ENCODE results near the gene IQSEC1.

IQSEC1 gene

DNA sequence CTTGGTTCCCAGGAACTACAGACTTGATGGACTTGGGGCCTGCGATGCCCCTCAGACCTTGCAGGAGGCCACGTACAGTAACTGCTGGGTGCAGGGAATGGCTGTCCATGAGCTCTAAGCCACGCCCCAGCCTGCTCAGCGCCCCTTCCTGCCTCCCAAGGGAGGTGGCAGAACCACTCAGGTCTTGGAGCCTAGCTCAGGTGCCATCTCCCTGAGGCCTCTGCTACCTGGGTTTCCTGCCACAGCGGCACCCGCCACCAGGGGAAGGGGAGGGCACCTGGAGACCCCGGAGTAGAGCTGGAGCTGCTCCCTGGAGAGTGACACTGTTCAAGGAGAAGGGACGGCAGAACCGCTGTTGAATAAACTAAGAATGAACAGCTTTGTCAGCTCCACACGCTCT, 154.0 kb downstream of the IQSEC1 start:
- Histone ChIP-seq H3K27me3 (no peaks in the 10 kb centered on the region), H3K36me3 (peaks cover 50 to 99% (median 89%) of the 10 kb centered on the region in 3 donors), H3K27ac (no peak overlapping the region), H3K4me1 (no peaks in the 10 kb centered on the region), H3K4me3 (no peak overlapping the region), H3K9me3 (no peaks in the 10 kb centered on the region)
- TF ChIP-seq, protein P1, sequence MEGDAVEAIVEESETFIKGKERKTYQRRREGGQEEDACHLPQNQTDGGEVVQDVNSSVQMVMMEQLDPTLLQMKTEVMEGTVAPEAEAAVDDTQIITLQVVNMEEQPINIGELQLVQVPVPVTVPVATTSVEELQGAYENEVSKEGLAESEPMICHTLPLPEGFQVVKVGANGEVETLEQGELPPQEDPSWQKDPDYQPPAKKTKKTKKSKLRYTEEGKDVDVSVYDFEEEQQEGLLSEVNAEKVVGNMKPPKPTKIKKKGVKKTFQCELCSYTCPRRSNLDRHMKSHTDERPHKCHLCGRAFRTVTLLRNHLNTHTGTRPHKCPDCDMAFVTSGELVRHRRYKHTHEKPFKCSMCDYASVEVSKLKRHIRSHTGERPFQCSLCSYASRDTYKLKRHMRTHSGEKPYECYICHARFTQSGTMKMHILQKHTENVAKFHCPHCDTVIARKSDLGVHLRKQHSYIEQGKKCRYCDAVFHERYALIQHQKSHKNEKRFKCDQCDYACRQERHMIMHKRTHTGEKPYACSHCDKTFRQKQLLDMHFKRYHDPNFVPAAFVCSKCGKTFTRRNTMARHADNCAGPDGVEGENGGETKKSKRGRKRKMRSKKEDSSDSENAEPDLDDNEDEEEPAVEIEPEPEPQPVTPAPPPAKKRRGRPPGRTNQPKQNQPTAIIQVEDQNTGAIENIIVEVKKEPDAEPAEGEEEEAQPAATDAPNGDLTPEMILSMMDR (IDR thresholded peaks at IDR 0.05), result no peak
- intact Hi-C loops (cut with DNase I; ENCODE audit: low total_unique reads), result no loop called here
- DNase-seq, result no peak

DNA sequence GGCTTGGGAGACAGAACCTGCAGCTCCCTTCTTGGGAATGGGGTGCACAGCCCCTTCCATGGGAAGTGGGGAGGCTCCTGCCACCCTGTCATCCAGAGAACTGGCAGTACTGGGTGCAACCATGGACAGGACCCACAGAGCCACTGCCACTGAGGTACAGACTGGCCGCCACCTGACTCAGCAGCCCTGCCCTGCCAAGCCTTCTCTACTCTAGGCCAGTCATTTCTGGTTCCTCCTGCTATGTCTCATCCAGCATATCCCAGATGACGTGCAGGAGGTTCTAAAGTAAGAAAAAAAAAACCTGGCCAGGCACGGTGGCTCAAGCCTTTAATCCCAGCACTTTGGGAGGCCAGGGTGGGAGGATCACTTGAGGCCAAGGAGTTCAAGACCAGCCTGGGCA, 155.0 kb downstream of the IQSEC1 start:
- no peaks in the 10 kb centered on the region for H3K27me3 ChIP-seq
- intact Hi-C loops (cut with DNase I; ENCODE audit: low total_unique reads), result no loop called here
- no peak overlapping the region for H3K27ac ChIP-seq
- H3K9me3 ChIP-seq, result no peaks in the 10 kb centered on the region
- H3K36me3 ChIP-seq, result peaks cover 46 to 99% (median 87%) of the 10 kb centered on the region in 3 donors
- H3K4me1 ChIP-seq, result no peaks in the 10 kb centered on the region
- TF ChIP-seq, protein P1 (IDR thresholded peaks at IDR 0.05), result no peak
- no peak overlapping the region for H3K4me3 ChIP-seq
- DNase-seq, result no peak

DNA sequence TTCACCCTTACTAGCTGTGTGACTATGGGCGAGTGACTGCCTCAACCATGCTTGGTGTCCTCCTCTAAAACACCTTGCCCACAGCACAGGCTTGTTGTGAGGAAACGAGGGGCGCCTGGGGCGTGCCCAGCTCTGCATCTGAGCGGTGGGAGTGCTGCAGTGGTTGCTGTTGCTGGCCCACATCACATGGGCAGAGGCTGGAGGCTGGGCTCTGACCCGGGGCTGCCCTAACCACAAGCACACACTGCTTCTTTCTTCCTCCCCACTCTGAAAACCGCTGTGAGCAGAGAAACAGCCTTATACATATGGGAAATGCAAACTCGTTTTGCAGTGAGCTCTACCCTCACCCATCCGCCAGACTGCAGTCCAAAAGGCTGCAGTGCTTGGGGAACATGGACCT, 157.1 kb downstream of the IQSEC1 start:
- no peaks in the 10 kb centered on the region for H3K9me3 ChIP-seq
- H3K4me3 ChIP-seq, result no peak overlapping the region
- intact Hi-C loops (cut with DNase I; ENCODE audit: low total_unique reads), result no loop called here
- no peaks in the 10 kb centered on the region for H3K27me3 ChIP-seq
- H3K36me3 ChIP-seq, result peaks cover 44 to 94% (median 83%) of the 10 kb centered on the region in 3 donors
- peaks cover 0 to 13% (median 1%) of the 10 kb centered on the region in 4 donors for H3K4me1 ChIP-seq
- TF ChIP-seq, protein P1 (IDR thresholded peaks at IDR 0.05), result no peak
- H3K27ac ChIP-seq, result no peak overlapping the region
- no peak for DNase-seq

DNA sequence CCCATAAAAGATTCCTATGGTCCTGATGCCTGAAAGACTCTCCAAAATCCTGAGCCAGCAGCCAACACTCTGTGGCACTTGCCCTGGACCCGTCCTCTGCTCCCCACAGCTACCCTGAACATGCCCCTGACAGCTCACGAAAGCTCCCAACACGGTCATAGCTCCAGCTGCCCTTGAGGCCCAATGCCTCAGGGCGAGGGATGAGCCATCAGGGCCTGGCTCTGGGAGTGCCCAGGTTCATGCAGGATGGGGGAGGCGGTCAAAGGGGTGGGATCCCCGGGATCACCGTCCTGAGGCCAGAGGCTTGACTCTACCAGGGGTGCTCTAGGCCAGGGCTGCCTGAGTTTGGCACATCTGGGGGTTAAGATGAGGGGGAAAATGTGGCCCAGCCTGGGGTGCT, 159.1 kb downstream of the IQSEC1 start:
- Histone ChIP-seq H3K27me3 (no peaks in the 10 kb centered on the region), H3K27ac (no peak overlapping the region)
- TF ChIP-seq, protein P1 (IDR thresholded peaks at IDR 0.05), result no peak

DNA sequence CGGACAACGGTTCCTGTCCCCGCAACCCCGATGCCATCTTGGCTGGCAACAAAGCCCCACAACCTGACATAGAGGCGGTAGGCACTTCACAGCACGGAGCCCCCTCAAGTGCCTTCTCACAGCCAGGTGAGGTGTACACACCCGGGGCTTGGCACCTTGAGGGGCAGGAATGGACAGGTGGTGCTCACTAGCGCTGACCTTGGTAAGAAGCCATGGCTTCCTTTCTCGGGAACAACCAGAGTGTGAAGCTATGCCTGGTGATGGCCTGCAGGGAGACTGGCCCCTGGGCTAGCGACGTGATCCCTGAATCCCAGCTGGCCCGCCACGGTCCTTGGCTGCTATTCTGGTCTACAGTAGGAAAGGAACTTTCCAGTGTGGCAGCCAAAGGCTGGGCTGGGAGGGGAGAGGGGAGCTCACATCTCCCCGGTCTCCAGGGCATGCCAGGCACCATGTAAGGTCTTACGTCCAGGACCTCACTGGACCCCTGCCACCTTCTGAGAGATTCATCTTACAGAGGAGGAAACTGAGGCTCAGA, 161.3 kb downstream of the IQSEC1 start:
- H3K27ac ChIP-seq, result no peak overlapping the region
- DNase-seq, result no peak
- no peaks in the 10 kb centered on the region for H3K9me3 ChIP-seq
- H3K27me3 ChIP-seq, result no peaks in the 10 kb centered on the region
- intact Hi-C loops (cut with DNase I; ENCODE audit: low total_unique reads), result no loop called here
- H3K4me3 ChIP-seq, result no peak overlapping the region
- TF ChIP-seq, protein P1 (IDR thresholded peaks at IDR 0.05), result no peak
- H3K4me1 ChIP-seq, result peaks cover 0 to 13% (median 1%) of the 10 kb centered on the region in 4 donors
- H3K36me3 ChIP-seq, result peaks cover 55 to 95% (median 87%) of the 10 kb centered on the region in 3 donors

More for the DNA sequence above, 159.1 kb downstream of the IQSEC1 start:
- intact Hi-C loops (cut with DNase I; ENCODE audit: low total_unique reads), result no loop called here
- DNase-seq, result no peak
- Histone ChIP-seq H3K4me1 (peaks cover 0 to 13% (median 1%) of the 10 kb centered on the region in 4 donors), H3K36me3 (peaks cover 44 to 94% (median 83%) of the 10 kb centered on the region in 3 donors), H3K4me3 (no peak overlapping the region), H3K9me3 (no peaks in the 10 kb centered on the region)
